GM12892 (cell line): ENCODE data around the gene CHCHD4.
"Not testable (repeated sequence)": the region's sequence is repeated elsewhere in the genome, so short reads cannot be mapped to it uniquely, and the experiment has no call there.

Experiments
- DNase-seq: peaks from one replicate; pipeline ENCODE4 v3.0.0; 2011; ENCODE audit not compliant: insufficient read length
- FAIRE-seq: peaks from 2 replicates; lab custom pipeline; 2011; peaks lifted over from hg19 to GRCh38; lab: Jason Lieb, UNC
- POLR2A ChIP-seq: IDR thresholded peaks from 2 replicates; pipeline ENCODE4 v1.6.1; 2011; ENCODE audit warnings: low read depth, low read length, control low read depth
- POLR2AphosphoS5 ChIP-seq: IDR thresholded peaks from 2 replicates; pipeline ENCODE4 v1.6.1; 2011; ENCODE audit warnings: low read depth, low read length, control low read depth
- TAF1 ChIP-seq: IDR thresholded peaks from 2 replicates; pipeline ENCODE4 v1.6.1; 2011; ENCODE audit warnings: low read depth, mild to moderate bottlenecking, control low read depth, low read length, borderline replicate concordance

Gene CHCHD4

GRCh38 chr3:14117468-14118399 is 6.9 kb downstream of the CHCHD4 start:
- FAIRE-seq (no peak), DNase-seq (no peak)
- TF ChIP-seq POLR2AphosphoS5: no peak

- DNase-seq (no peak), FAIRE-seq (no peak)
- TF ChIP-seq POLR2AphosphoS5: no peak
- no peak for TF ChIP-seq TAF1
- TF ChIP-seq POLR2A: no peak
These were observed 10.6 kb downstream of the CHCHD4 start for GRCh38 chr3:14113965-14114635.

- no peak for DNase-seq
- TF ChIP-seq TAF1: no peak
- TF ChIP-seq POLR2A: no peak
- no peak for TF ChIP-seq POLR2AphosphoS5
- no peak for FAIRE-seq
These were observed 14.0 kb downstream of the CHCHD4 start for GRCh38 chr3:14110699-14111098.

GRCh38 chr3:14109821-14110220 is 14.8 kb downstream of the CHCHD4 start:
- DNase-seq, FAIRE-seq: not testable (repeated sequence)

GRCh38 chr3:14097616-14098391 is 26.9 kb downstream of the CHCHD4 start:
- TF ChIP-seq POLR2AphosphoS5: no peak
- no peak for TF ChIP-seq POLR2A
- TF ChIP-seq TAF1: no peak
- no peak for DNase-seq
- no peak for FAIRE-seq

GRCh38 chr3:14096742-14097141 is 27.9 kb downstream of the CHCHD4 start:
- DNase-seq (no peak), FAIRE-seq (no peak)
- TF ChIP-seq POLR2A (no peak), TAF1 (no peak), POLR2AphosphoS5 (no peak)

GRCh38 chr3:14093831-14094230 is 30.8 kb downstream of the CHCHD4 start:
- TF ChIP-seq TAF1: no peak
- TF ChIP-seq POLR2A: no peak
- no peak for TF ChIP-seq POLR2AphosphoS5
- FAIRE-seq (no peak), DNase-seq (no peak)

- TF ChIP-seq POLR2A (no peak), POLR2AphosphoS5 (no peak), TAF1 (no peak)
- no peak for FAIRE-seq
- no peak for DNase-seq
These were observed 32.2 kb downstream of the CHCHD4 start for GRCh38 chr3:14092464-14092863.

GRCh38 chr3:14091959-14092358 is 32.7 kb downstream of the CHCHD4 start:
- not testable (repeated sequence) for FAIRE-seq, DNase-seq

- FAIRE-seq, DNase-seq: not testable (repeated sequence)
These were observed 37.2 kb downstream of the CHCHD4 start for GRCh38 chr3:14087461-14087860.

- FAIRE-seq: no peak
- no peak for DNase-seq
- no peak for TF ChIP-seq POLR2A
- no peak for TF ChIP-seq POLR2AphosphoS5
- TF ChIP-seq TAF1: no peak
These were observed 42.5 kb downstream of the CHCHD4 start for GRCh38 chr3:14082108-14082657.
